SH-SY5Y (cell line): ENCODE results near the gene RALA.

ENCODE experiments used
- GATA2 ChIP-seq: IDR thresholded peaks from 2 replicates; pipeline ENCODE4 v1.6.1; 2011; ENCODE audit warnings: mild to moderate bottlenecking, low read depth, low read length
- GATA3 ChIP-seq: IDR thresholded peaks from 2 replicates; pipeline ENCODE4 v1.6.1; 2011; ENCODE audit warnings: low read depth, mild to moderate bottlenecking, low read length, moderate library complexity

DNA sequence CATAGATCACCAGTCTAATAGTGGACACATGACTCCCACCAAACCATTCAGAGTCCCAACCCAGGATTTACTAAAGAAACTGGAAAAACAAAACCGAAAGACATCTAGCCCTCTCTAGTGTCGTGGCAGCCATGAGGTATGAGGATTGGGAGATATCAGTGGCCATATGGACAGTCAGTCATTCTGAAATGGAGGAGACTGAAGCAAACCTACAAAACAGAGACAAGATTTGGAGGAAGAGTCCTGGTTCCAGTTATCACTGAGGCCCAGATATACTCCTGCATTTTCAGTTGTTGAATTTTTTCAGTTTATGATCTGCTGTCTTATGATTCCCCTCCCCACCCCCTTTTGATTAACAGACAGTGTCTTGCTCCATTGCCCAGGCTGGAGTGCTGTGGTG is 9.1 kb upstream of the RALA start:
- no peak for TF ChIP-seq GATA2
- no peak for TF ChIP-seq GATA3
